Endothelial cell of umbilical vein (primary cell): Measurements from ENCODE around the gene TCF7. TPM values are rescaled to one million over a fixed set of nuclear protein-coding genes. Genes with fewer than 3 reads are reported as not detected.

Experiments used
- BruUV-seq: library from RNA; stranded (reverse); fragments of 400-500 nt; replicated peaks from 2 replicates; lab custom pipeline; 2021; lab: Mats Ljungman, UMichigan
- CTCF ChIA-PET: fragments of 300-600, 350-600 bp; sonication (Branson Sonifier 250); formaldehyde crosslinking; loops from one replicate; lab custom pipeline; 2021; ENCODE audit warnings: antibody characterized with exemption, inconsistent platforms; lab: Charles Lee
- POLR2A ChIA-PET: fragments of 300-600, 350-600 bp; sonication (Branson Sonifier 250); formaldehyde crosslinking; loops from one replicate; lab custom pipeline; 2021; ENCODE audit warnings: antibody characterized with exemption, inconsistent platforms; lab: Charles Lee
- DNase-seq: peaks from one replicate; pipeline ENCODE4 v3.0.0-alpha.2; 2011; ENCODE audit warnings: low read depth, low spot score
- FAIRE-seq: peaks from 2 replicates; lab custom pipeline; 2011; peaks lifted over from hg19 to GRCh38; lab: Jason Lieb, UNC
- H2AFZ ChIP-seq: 2 replicates; pipeline ENCODE4 v1.6.0; 2012; ENCODE audit warnings: low read depth, low read length, control low read depth, inconsistent platforms
- H3K27ac ChIP-seq: 2 replicates; pipeline ENCODE4 v1.5.1; 2011; ENCODE audit warnings: low read depth, mild to moderate bottlenecking, control low read depth, low read length, moderate library complexity; ENCODE audit not compliant: insufficient read depth
- H3K27me3 ChIP-seq, 2 experiments: 2 replicates each; pipeline versions ENCODE4 v1.6.0 to v1.6.1; 2011; ENCODE audit warnings: low read length in 2 of 2, mixed read lengths in 1 of 2; ENCODE audit not compliant: control insufficient read depth in 2 of 2, insufficient read depth in 2 of 2
- H3K36me3 ChIP-seq, 2 experiments: 2 replicates in 1 of 2; 3 replicates in 1 of 2; pipeline ENCODE4 v1.5.1; 2011; ENCODE audit warnings: low read length in 2 of 2, mild to moderate bottlenecking in 1 of 2, moderate library complexity in 1 of 2; ENCODE audit not compliant: control insufficient read depth in 2 of 2, insufficient read depth in 2 of 2; ENCODE audit errors: extremely low read depth in 1 of 2
- H3K4me1 ChIP-seq: 3 replicates; pipeline ENCODE4 v1.5.1; 2011; ENCODE audit warnings: mild to moderate bottlenecking, low read length; ENCODE audit not compliant: control insufficient read depth, insufficient read depth; ENCODE audit errors: extremely low read depth
- H3K4me2 ChIP-seq: 2 replicates; pipeline ENCODE4 v1.6.1; 2011; ENCODE audit warnings: low read length, control low read depth, mixed read lengths; ENCODE audit not compliant: insufficient read depth
- H3K4me3 ChIP-seq, 3 experiments: fragments of 200-600 bp in 1 of 3; sonication (generic), shearing (Covaris generic) in 1 of 3; replicated peaks in 1 of 3; 2 replicates each; pipeline ENCODE4 v1.5.1; 2011 to 2016; ENCODE audit warnings: control low read depth in 3 of 3, low read length in 3 of 3, mild to moderate bottlenecking in 2 of 3, inconsistent platforms in 1 of 3, low read depth in 1 of 3, moderate library complexity in 1 of 3; ENCODE audit not compliant: insufficient read depth in 1 of 3
- H3K79me2 ChIP-seq: 2 replicates; pipeline ENCODE4 v1.6.0; 2012; ENCODE audit warnings: low read length, inconsistent platforms; ENCODE audit not compliant: control insufficient read depth, insufficient read depth
- H3K9ac ChIP-seq: replicated peaks from 2 replicates; pipeline ENCODE3; 2011; ENCODE audit warnings: low read length, control low read depth; ENCODE audit not compliant: insufficient read depth; ENCODE audit errors: extremely low read depth
- H3K9me1 ChIP-seq: replicated peaks from 3 replicates; pipeline ENCODE4 v1.6.0; 2011; ENCODE audit warnings: mild to moderate bottlenecking, low read length; ENCODE audit not compliant: control insufficient read depth, insufficient read depth; ENCODE audit errors: extremely low read depth
- H3K9me3 ChIP-seq: replicated peaks from 2 replicates; pipeline ENCODE4 v1.5.1; 2012; ENCODE audit warnings: low read length, inconsistent platforms; ENCODE audit not compliant: control insufficient read depth, insufficient read depth
- H4K20me1 ChIP-seq: replicated peaks from 2 replicates; pipeline ENCODE3; 2011; ENCODE audit warnings: mild to moderate bottlenecking, low read length; ENCODE audit not compliant: control insufficient read depth, insufficient read depth; ENCODE audit errors: extremely low read depth
- EZH2 ChIP-seq: IDR thresholded peaks from 2 replicates; pipeline ENCODE4 v1.6.1; 2012; ENCODE audit warnings: borderline replicate concordance, low read depth, mild to moderate bottlenecking, moderate library complexity, low read length, inconsistent platforms; ENCODE audit not compliant: severe bottlenecking
- FOS ChIP-seq: IDR thresholded peaks from 2 replicates; pipeline ENCODE4 v1.6.1; 2011; ENCODE audit warnings: mild to moderate bottlenecking, low read length, moderate library complexity, borderline replicate concordance; ENCODE audit not compliant: insufficient read depth
- GATA2 ChIP-seq: IDR thresholded peaks from 2 replicates; pipeline ENCODE4 v1.7.0; 2011; ENCODE audit warnings: low read depth, mild to moderate bottlenecking, moderate library complexity, mixed read lengths, low read length; ENCODE audit not compliant: insufficient read length, insufficient read depth
- JUN ChIP-seq: IDR thresholded peaks from 2 replicates; pipeline ENCODE4 v1.6.1; 2011; ENCODE audit warnings: borderline replicate concordance, low read depth; ENCODE audit not compliant: insufficient read length, insufficient read depth
- MYC ChIP-seq: IDR thresholded peaks from one replicate; pipeline ENCODE4 v1.6.1; 2011; ENCODE audit warnings: mild to moderate bottlenecking, low read depth, low read length
- POLR2A ChIP-seq: IDR thresholded peaks from 2 replicates; pipeline ENCODE4 v1.6.1; 2012; ENCODE audit warnings: low read depth, mild to moderate bottlenecking, control low read depth, low read length
- POLR2AphosphoS5 ChIP-seq: IDR thresholded peaks from 2 replicates; pipeline ENCODE4 v1.6.1; 2012; ENCODE audit warnings: low read depth, mild to moderate bottlenecking, control low read depth, low read length, moderate library complexity; ENCODE audit not compliant: insufficient read depth
- dilution Hi-C: fragments of 300-500 bp; cut with MboI; formaldehyde crosslinking; loops from one replicate; pipeline ENCODE4 v1.15.0; 2019; ENCODE audit warnings: low sequenced_read_pairs; ENCODE audit not compliant: extremely low pct_ligation_motif_present
- intact Hi-C: fragments of 100-400 bp; cut with micrococcal nuclease; formaldehyde crosslinking; loops from one replicate; pipeline ENCODE4 v1.10.0; 2022
- polyA plus RNA-seq, 4 experiments: library from polyadenylated mRNA; depleted of rRNA in 3 of 4; stranded (reverse) in 3 of 4; unstranded in 1 of 4; fragments of >200 nt; gene quantifications; 2 replicates each; pipeline versions ENCODE4 v1.2.1 to v1.2.3, GENCODE V29; 2011 to 2012; ENCODE audit warnings: missing spikeins in 1 of 4
- total RNA-seq: library from RNA; stranded (reverse); gene quantifications from 2 replicates; pipeline ENCODE4 v1.2.3, GENCODE V29; 2021
- TF ChIP-seq, protein P1 (sequence below), 2 donors: IDR thresholded peaks; 1 replicate in 1 of 2; 2 replicates in 1 of 2; pipeline ENCODE4 v1.5.1; 2011; ENCODE audit warnings: low read length in 2 of 2, mild to moderate bottlenecking in 2 of 2, moderate library complexity in 2 of 2, control low read depth in 1 of 2, inconsistent platforms in 1 of 2, low read depth in 1 of 2; ENCODE audit not compliant: insufficient read depth in 1 of 2; ENCODE audit errors: extremely low read depth in 1 of 2
- TF ChIP-seq, protein P2 (sequence below): IDR thresholded peaks from 2 replicates; pipeline ENCODE4 v1.6.1; 2011; ENCODE audit not compliant: insufficient read depth, insufficient read length

Gene TCF7
- total and polyA plus RNA-seq, 2 donors (not counting 3 experiments of a cell fraction or from before 2014, with no cell fraction given), result 1.8 to 2.5 TPM

DNA sequence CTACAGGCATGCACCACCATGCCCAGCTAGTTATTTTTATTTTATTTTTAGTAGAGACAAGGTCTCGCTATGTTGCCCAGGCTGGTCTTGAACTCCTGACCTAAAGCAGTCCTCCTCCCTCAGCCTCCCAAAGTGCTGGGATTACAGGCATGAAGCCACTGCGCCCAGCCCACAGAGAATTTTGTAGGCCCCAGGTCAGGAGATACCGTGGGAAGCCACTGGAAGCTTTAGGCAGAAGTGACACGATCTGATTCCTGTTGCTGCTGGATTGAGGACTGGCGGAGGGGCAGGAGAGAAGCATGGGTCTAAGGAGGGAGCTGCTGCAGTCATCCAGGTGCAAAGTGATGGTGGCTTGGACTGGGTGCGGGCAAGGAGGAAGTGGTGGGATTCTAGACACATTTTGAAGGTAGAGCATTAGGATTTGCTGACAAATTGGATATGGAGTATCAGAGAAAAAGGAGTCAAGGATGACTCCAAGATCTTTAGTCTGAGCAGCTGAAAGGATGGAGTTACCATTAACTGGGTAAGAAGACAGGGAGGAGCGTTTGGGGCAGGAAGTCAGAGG is 20.7 kb downstream of the TCF7 start:
- intact Hi-C loops, result no loop called here
- no peak for TF ChIP-seq JUN
- no peak for TF ChIP-seq MYC
- TF ChIP-seq, protein P1, sequence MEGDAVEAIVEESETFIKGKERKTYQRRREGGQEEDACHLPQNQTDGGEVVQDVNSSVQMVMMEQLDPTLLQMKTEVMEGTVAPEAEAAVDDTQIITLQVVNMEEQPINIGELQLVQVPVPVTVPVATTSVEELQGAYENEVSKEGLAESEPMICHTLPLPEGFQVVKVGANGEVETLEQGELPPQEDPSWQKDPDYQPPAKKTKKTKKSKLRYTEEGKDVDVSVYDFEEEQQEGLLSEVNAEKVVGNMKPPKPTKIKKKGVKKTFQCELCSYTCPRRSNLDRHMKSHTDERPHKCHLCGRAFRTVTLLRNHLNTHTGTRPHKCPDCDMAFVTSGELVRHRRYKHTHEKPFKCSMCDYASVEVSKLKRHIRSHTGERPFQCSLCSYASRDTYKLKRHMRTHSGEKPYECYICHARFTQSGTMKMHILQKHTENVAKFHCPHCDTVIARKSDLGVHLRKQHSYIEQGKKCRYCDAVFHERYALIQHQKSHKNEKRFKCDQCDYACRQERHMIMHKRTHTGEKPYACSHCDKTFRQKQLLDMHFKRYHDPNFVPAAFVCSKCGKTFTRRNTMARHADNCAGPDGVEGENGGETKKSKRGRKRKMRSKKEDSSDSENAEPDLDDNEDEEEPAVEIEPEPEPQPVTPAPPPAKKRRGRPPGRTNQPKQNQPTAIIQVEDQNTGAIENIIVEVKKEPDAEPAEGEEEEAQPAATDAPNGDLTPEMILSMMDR (IDR thresholded peaks at IDR 0.05; ENCODE audit: extremely low read depth in 1 of 2, insufficient read depth in 1 of 2, low read depth in 1 of 2, low read length in 2 of 2), result no peak
- no peak for TF ChIP-seq GATA2
- TF ChIP-seq, protein P2, sequence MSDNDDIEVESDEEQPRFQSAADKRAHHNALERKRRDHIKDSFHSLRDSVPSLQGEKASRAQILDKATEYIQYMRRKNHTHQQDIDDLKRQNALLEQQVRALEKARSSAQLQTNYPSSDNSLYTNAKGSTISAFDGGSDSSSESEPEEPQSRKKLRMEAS, result no peak
- no peak for TF ChIP-seq FOS
- no peak for TF ChIP-seq POLR2AphosphoS5
- TF ChIP-seq EZH2, result no peak
- no peak for TF ChIP-seq POLR2A

More for the DNA sequence above, 20.7 kb downstream of the TCF7 start:
- H3K9me1 ChIP-seq, result no peaks in the 10 kb centered on the region
- no peaks in the 10 kb centered on the region for H3K27me3 ChIP-seq
- FAIRE-seq, result no peak
- H3K79me2 ChIP-seq, result no peaks in the 10 kb centered on the region
- dilution Hi-C loops, result no loop called here
- POLR2A ChIA-PET, result no interaction called here
- H3K9ac ChIP-seq, result no peak overlapping the region
- H3K4me1 ChIP-seq, result no peaks in the 10 kb centered on the region
- peaks cover 0 to 11% of the 10 kb centered on the region in 2 experiments for H3K36me3 ChIP-seq
- no peak overlapping the region for H2AFZ ChIP-seq
- no peak for DNase-seq
- CTCF ChIA-PET, result interaction anchor here (1.0 to 15.2 kb wide), 3 partner anchors 11 to 93 kb away, joined by 3 to 517 read pairs (median 3); no protein-coding TSS in a partner anchor
- H3K9me3 ChIP-seq, result no peaks in the 10 kb centered on the region
- no peaks in the 10 kb centered on the region for H4K20me1 ChIP-seq
- no TSS peak for BruUV-seq
- no peak overlapping the region for H3K4me3 ChIP-seq
- H3K4me2 ChIP-seq, result no peak overlapping the region
- no peak overlapping the region for H3K27ac ChIP-seq
